GM23338 (cell line): ENCODE results near the gene USP36. TPM values are rescaled to one million over a fixed set of nuclear protein-coding genes. Genes with fewer than 3 reads are reported as not detected.

Source experiments
- ATAC-seq: fragments of 200-7000 bp; cut with Tn5 transposase; 3 replicates; pipeline ENCODE4 v1.9.1; 2020
- DNase-seq: peaks from one replicate; pipeline ENCODE4 v3.0.0-alpha.2; 2015; ENCODE audit warnings: low spot score
- H2AFZ ChIP-seq: fragments of 200-600 bp; sonication (generic); 2 replicates; pipeline ENCODE4 v1.8.0; 2016; ENCODE audit warnings: antibody characterized with exemption, mild to moderate bottlenecking, moderate library complexity
- H3F3A ChIP-seq: fragments of 200-600 bp; sonication (generic); replicated peaks from 2 replicates; pipeline ENCODE4 v1.8.0; 2017; ENCODE audit warnings: antibody characterized with exemption, mixed run types, low read depth
- H3K27ac ChIP-seq: fragments of 200-600 bp; sonication (generic); 2 replicates; pipeline ENCODE4 v1.6.1; 2016; ENCODE audit warnings: low read depth
- H3K27me3 ChIP-seq: fragments of 200-600 bp; sonication (generic); 2 replicates; pipeline ENCODE4 v1.8.0; 2016; ENCODE audit warnings: mild to moderate bottlenecking, mixed run types, moderate library complexity; ENCODE audit not compliant: insufficient read depth
- H3K36me3 ChIP-seq: fragments of 200-600 bp; sonication (generic); 2 replicates; pipeline ENCODE4 v1.8.0; 2016; ENCODE audit warnings: mild to moderate bottlenecking; ENCODE audit not compliant: insufficient read depth
- H3K4me1 ChIP-seq: fragments of 200-600 bp; sonication (generic); 2 replicates; pipeline ENCODE4 v1.8.0; 2016; ENCODE audit warnings: mild to moderate bottlenecking, moderate library complexity; ENCODE audit not compliant: insufficient read depth
- H3K4me2 ChIP-seq: fragments of 200-600 bp; sonication (generic); 2 replicates; pipeline ENCODE4 v1.7.1; 2017; ENCODE audit warnings: mixed run types
- H3K4me3 ChIP-seq: fragments of 200-600 bp; sonication (generic); 2 replicates; pipeline ENCODE4 v1.6.1; 2016; ENCODE audit warnings: mixed run types
- H3K79me2 ChIP-seq: fragments of 200-600 bp; sonication (generic); replicated peaks from 2 replicates; pipeline ENCODE4 v1.8.0; 2017; ENCODE audit warnings: mild to moderate bottlenecking; ENCODE audit not compliant: insufficient read depth
- H3K9me2 ChIP-seq: fragments of 200-600 bp; sonication (generic); 2 replicates; pipeline ENCODE4 v1.8.0; 2017; ENCODE audit not compliant: insufficient read depth
- H4K20me1 ChIP-seq: fragments of 200-600 bp; sonication (generic); replicated peaks from 2 replicates; pipeline ENCODE4 v1.8.0; 2017; ENCODE audit warnings: mild to moderate bottlenecking; ENCODE audit not compliant: insufficient read depth
- H3K27ac Mint-ChIP-seq: 2 replicates; pipeline ENCODE4 v1.8.0; 2020; ENCODE audit warnings: inconsistent platforms, mild to moderate bottlenecking, moderate library complexity, mixed read lengths
- H3K27me3 Mint-ChIP-seq: 3 replicates; pipeline ENCODE4 v1.8.0; 2022; ENCODE audit warnings: low read depth, mild to moderate bottlenecking, moderate library complexity, mixed read lengths, inconsistent platforms; ENCODE audit not compliant: insufficient read depth, poor library complexity
- H3K36me3 Mint-ChIP-seq: 3 replicates; pipeline ENCODE4 v1.8.0; 2021; ENCODE audit warnings: low read depth, mild to moderate bottlenecking, inconsistent platforms, moderate library complexity, mixed read lengths
- H3K4me1 Mint-ChIP-seq: 3 replicates; pipeline ENCODE4 v1.8.0; 2020; ENCODE audit warnings: mild to moderate bottlenecking, inconsistent platforms, mixed read lengths
- H3K4me3 Mint-ChIP-seq: 3 replicates; pipeline ENCODE4 v1.8.0; 2021; ENCODE audit warnings: moderate library complexity, mild to moderate bottlenecking, inconsistent platforms, mixed read lengths
- H3K9me3 Mint-ChIP-seq: 3 replicates; pipeline ENCODE4 v1.8.0; 2020; ENCODE audit warnings: moderate library complexity, mild to moderate bottlenecking, inconsistent platforms, mixed read lengths
- EZH2 ChIP-seq: fragments of 200-600 bp; sonication (generic); IDR thresholded peaks from one replicate; pipeline ENCODE4 v1.8.0; 2017; ENCODE audit warnings: antibody characterized with exemption, mild to moderate bottlenecking, low read depth; ENCODE audit not compliant: unreplicated experiment
- EZH2phosphoT487 ChIP-seq: fragments of 200-600 bp; sonication (generic); IDR thresholded peaks from one replicate; pipeline ENCODE4 v1.8.1; 2018; ENCODE audit warnings: antibody characterized with exemption; ENCODE audit not compliant: unreplicated experiment
- JUNB ChIP-seq: IDR thresholded peaks from one replicate; pipeline ENCODE4 v1.6.1; 2016; ENCODE audit warnings: antibody characterized with exemption; ENCODE audit not compliant: unreplicated experiment
- NANOG ChIP-seq: IDR thresholded peaks from 2 replicates; pipeline ENCODE4 v1.6.1; 2016; ENCODE audit warnings: antibody characterized with exemption, borderline replicate concordance
- POLR2AphosphoS5 ChIP-seq: IDR thresholded peaks from 2 replicates; pipeline ENCODE4 v1.6.1; 2016; ENCODE audit warnings: antibody characterized with exemption, low read depth
- STAT1 ChIP-seq: IDR thresholded peaks from one replicate; pipeline ENCODE4 v1.6.1; 2016; ENCODE audit warnings: antibody characterized with exemption; ENCODE audit not compliant: unreplicated experiment
- ZNF114 ChIP-seq: fragments of 250-450 bp; sonication (Bioruptor Pico); IDR thresholded peaks from 2 replicates; pipeline ENCODE4 v1.5.0; 2020; ENCODE audit warnings: mild to moderate bottlenecking, moderate library complexity
- ZNF331 ChIP-seq: fragments of 250-450 bp; sonication (Bioruptor Pico); IDR thresholded peaks from 2 replicates; pipeline ENCODE4 v1.5.0; 2020; ENCODE audit warnings: low read depth, mild to moderate bottlenecking, moderate library complexity
- polyA plus RNA-seq: library from polyadenylated mRNA; unstranded; fragments of >200 nt; fragmentation: Nextera tagmentation; extraction: Ambion mirVana; gene quantifications from 2 replicates; pipeline ENCODE4 v1.2.1, GENCODE V29; 2016
- total RNA-seq: library from RNA; depleted of rRNA; stranded (reverse); fragments of >200 nt; shearing (Covaris generic); gene quantifications from 2 replicates; pipeline ENCODE4 v1.2.3, GENCODE V29; 2014
- TF ChIP-seq, protein P1 (sequence below), 2 experiments: fragments of 200-600 bp in 1 of 2; sonication (generic) in 1 of 2; conservative IDR thresholded peaks; 2 replicates each; pipeline versions ENCODE4 v1.5.1 to v1.6.1; 2016 to 2017; ENCODE audit warnings: antibody characterized with exemption in 2 of 2, low read depth in 2 of 2, mild to moderate bottlenecking in 2 of 2, moderate library complexity in 1 of 2
- TF ChIP-seq, protein P2 (sequence below): fragments of 250-450 bp; sonication (Bioruptor Pico); IDR thresholded peaks from 2 replicates; pipeline ENCODE4 v1.5.0; 2020; ENCODE audit warnings: mild to moderate bottlenecking, moderate library complexity

Gene USP36
- total and polyA plus RNA-seq, 2 experiments from 2014 or later: 36.2 to 55.5 TPM

DNA sequence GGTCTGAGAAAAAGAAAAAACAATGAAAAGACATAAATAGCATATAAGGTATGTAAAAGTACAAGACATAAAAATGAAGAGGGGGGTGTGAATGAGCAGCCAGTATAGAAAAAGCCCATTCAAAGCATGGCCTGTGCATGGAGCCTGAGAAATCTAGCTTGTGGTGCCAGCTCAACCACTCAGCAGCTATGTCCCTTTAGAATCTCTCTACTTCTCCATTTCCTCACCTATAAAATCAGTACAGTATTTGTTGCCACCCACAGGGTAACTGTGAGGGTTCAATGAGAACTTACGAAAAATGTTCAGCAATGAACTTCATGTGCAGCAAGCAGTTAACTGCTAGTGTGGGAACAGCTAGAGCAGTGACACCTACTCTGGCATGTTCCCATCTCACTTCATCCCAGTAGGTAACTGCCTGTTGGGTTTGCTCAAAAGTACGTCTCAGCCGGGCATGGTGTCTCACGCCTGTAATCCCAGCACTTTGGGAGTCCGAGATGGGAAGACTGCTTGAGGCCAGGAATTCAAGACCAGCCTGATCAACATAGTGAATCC lies 73.8 kb downstream of the USP36 start (continued):
- TF ChIP-seq, protein P1, sequence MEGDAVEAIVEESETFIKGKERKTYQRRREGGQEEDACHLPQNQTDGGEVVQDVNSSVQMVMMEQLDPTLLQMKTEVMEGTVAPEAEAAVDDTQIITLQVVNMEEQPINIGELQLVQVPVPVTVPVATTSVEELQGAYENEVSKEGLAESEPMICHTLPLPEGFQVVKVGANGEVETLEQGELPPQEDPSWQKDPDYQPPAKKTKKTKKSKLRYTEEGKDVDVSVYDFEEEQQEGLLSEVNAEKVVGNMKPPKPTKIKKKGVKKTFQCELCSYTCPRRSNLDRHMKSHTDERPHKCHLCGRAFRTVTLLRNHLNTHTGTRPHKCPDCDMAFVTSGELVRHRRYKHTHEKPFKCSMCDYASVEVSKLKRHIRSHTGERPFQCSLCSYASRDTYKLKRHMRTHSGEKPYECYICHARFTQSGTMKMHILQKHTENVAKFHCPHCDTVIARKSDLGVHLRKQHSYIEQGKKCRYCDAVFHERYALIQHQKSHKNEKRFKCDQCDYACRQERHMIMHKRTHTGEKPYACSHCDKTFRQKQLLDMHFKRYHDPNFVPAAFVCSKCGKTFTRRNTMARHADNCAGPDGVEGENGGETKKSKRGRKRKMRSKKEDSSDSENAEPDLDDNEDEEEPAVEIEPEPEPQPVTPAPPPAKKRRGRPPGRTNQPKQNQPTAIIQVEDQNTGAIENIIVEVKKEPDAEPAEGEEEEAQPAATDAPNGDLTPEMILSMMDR (conservative IDR thresholded peaks at IDR 0.05; ENCODE audit: low read depth in 2 of 2): no peak
- TF ChIP-seq ZNF114 (CRISPR knock-in tag) (no peak), EZH2phosphoT487 (no peak), EZH2 (no peak)

DNA sequence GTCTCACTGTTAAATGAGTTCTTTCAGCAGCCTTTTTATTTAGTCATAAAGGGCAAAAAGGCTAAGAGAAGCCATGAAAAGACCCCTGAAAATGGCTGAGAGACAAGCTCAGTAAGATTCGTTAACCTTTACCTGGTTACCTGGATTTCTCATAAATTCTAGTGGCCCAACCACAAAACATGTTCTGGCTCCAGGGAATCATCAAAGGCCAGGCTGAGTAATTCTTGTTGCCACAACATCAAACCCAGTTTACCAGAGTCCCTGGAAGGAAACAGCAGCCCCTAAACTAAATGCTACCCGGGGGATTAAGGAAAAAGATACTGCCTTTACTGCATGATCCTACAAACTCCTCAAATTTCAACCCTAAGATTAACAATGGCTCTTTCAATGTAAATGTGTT lies 74.4 kb downstream of the USP36 start:
- H3K9me2 ChIP-seq: no peaks in the 10 kb centered on the region
- DNase-seq (no peak), ATAC-seq (no peak)
- no peak overlapping the region for H3K27ac ChIP-seq
- H3K4me1 ChIP-seq: no peaks in the 10 kb centered on the region
- H3K4me2 ChIP-seq: no peak overlapping the region
- H3K27ac Mint-ChIP-seq: no peak overlapping the region
- H3K4me1 Mint-ChIP-seq: peaks cover 5% of the 10 kb centered on the region; the same call in 1 of the 3 replicates
- H4K20me1 ChIP-seq: peaks cover 21% of the 10 kb centered on the region
- H2AFZ ChIP-seq: no peak overlapping the region
- H3K4me3 ChIP-seq: no peak overlapping the region
- H3K36me3 ChIP-seq: no peaks in the 10 kb centered on the region
- H3F3A ChIP-seq: no peaks in the 10 kb centered on the region
- peaks cover 2% of the 10 kb centered on the region for H3K27me3 Mint-ChIP-seq
- H3K4me3 Mint-ChIP-seq: no peak overlapping the region
- peaks cover 13% of the 10 kb centered on the region for H3K79me2 ChIP-seq
- no peaks in the 10 kb centered on the region for H3K27me3 ChIP-seq
- TF ChIP-seq JUNB (no peak), STAT1 (no peak), ZNF331 (CRISPR knock-in tag) (no peak)
- H3K36me3 Mint-ChIP-seq: no peaks in the 10 kb centered on the region
- no peaks in the 10 kb centered on the region for H3K9me3 Mint-ChIP-seq

DNA sequence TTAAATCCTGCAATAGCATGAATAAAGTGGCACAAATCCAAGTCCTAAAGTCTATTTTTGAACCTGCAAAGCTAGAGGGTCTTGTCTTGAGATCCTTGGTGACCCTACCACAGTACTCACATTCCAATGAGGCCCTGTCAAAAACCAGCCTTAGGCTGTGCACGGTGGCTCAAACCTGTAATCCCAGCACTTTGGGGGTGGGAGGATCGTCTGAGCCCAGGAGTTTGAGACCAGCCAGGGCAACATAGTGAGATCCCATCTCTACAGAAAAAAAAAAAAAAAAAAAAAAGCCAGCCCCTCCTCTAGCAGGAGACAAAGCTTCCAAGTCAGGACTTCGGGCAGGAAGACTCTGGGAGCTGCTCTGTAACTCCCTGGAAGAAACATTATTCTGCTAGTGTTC lies 74.8 kb downstream of the USP36 start:
- Histone ChIP-seq H2AFZ (no peak overlapping the region), H3K4me2 (no peak overlapping the region), H3K9me2 (no peaks in the 10 kb centered on the region), H3K79me2 (peaks cover 17% of the 10 kb centered on the region), H3K4me3 (no peak overlapping the region), H3K27ac (no peak overlapping the region), H4K20me1 (peaks cover 23% of the 10 kb centered on the region), H3K27me3 (no peaks in the 10 kb centered on the region), H3F3A (no peaks in the 10 kb centered on the region), H3K36me3 (no peaks in the 10 kb centered on the region), H3K4me1 (no peaks in the 10 kb centered on the region)
- DNase-seq (no peak), ATAC-seq (no peak)
- Mint-ChIP-seq H3K27me3 (peaks cover 2% of the 10 kb centered on the region), H3K4me3 (no peak overlapping the region), H3K4me1 (peaks cover 5% of the 10 kb centered on the region; the same call in 1 of the 3 replicates), H3K9me3 (no peaks in the 10 kb centered on the region), H3K27ac (no peak overlapping the region), H3K36me3 (no peaks in the 10 kb centered on the region)
- TF ChIP-seq NANOG: no peak
- no peak for TF ChIP-seq EZH2
- no peak for TF ChIP-seq ZNF331 (CRISPR knock-in tag)
- no peak for TF ChIP-seq STAT1
- TF ChIP-seq, protein P2, sequence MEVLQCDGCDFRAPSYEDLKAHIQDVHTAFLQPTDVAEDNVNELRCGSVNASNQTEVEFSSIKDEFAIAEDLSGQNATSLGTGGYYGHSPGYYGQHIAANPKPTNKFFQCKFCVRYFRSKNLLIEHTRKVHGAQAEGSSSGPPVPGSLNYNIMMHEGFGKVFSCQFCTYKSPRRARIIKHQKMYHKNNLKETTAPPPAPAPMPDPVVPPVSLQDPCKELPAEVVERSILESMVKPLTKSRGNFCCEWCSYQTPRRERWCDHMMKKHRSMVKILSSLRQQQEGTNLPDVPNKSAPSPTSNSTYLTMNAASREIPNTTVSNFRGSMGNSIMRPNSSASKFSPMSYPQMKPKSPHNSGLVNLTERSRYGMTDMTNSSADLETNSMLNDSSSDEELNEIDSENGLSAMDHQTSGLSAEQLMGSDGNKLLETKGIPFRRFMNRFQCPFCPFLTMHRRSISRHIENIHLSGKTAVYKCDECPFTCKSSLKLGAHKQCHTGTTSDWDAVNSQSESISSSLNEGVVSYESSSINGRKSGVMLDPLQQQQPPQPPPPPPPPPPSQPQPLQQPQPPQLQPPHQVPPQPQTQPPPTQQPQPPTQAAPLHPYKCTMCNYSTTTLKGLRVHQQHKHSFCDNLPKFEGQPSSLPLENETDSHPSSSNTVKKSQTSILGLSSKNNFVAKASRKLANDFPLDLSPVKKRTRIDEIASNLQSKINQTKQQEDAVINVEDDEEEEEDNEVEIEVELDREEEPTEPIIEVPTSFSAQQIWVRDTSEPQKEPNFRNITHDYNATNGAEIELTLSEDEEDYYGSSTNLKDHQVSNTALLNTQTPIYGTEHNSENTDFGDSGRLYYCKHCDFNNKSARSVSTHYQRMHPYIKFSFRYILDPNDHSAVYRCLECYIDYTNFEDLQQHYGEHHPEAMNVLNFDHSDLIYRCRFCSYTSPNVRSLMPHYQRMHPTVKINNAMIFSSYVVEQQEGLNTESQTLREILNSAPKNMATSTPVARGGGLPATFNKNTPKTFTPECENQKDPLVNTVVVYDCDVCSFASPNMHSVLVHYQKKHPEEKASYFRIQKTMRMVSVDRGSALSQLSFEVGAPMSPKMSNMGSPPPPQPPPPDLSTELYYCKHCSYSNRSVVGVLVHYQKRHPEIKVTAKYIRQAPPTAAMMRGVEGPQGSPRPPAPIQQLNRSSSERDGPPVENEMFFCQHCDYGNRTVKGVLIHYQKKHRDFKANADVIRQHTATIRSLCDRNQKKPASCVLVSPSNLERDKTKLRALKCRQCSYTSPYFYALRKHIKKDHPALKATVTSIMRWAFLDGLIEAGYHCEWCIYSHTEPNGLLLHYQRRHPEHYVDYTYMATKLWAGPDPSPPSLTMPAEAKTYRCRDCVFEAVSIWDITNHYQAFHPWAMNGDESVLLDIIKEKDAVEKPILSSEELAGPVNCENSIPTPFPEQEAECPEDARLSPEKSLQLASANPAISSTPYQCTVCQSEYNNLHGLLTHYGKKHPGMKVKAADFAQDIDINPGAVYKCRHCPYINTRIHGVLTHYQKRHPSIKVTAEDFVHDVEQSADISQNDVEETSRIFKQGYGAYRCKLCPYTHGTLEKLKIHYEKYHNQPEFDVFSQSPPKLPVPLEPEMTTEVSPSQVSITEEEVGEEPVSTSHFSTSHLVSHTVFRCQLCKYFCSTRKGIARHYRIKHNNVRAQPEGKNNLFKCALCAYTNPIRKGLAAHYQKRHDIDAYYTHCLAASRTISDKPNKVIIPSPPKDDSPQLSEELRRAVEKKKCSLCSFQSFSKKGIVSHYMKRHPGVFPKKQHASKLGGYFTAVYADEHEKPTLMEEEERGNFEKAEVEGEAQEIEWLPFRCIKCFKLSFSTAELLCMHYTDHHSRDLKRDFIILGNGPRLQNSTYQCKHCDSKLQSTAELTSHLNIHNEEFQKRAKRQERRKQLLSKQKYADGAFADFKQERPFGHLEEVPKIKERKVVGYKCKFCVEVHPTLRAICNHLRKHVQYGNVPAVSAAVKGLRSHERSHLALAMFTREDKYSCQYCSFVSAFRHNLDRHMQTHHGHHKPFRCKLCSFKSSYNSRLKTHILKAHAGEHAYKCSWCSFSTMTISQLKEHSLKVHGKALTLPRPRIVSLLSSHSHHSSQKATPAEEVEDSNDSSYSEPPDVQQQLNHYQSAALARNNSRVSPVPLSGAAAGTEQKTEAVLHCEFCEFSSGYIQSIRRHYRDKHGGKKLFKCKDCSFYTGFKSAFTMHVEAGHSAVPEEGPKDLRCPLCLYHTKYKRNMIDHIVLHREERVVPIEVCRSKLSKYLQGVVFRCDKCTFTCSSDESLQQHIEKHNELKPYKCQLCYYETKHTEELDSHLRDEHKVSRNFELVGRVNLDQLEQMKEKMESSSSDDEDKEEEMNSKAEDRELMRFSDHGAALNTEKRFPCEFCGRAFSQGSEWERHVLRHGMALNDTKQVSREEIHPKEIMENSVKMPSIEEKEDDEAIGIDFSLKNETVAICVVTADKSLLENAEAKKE (CRISPR knock-in tag): no peak
- TF ChIP-seq POLR2AphosphoS5: no peak
- TF ChIP-seq EZH2phosphoT487: no peak
- TF ChIP-seq JUNB: no peak
- no peak for TF ChIP-seq ZNF114 (CRISPR knock-in tag)
